B cell (primary cell): ENCODE data around the gene RNU1-2.
"Not testable (repeated sequence)": the region's sequence is repeated elsewhere in the genome, so short reads cannot be mapped to it uniquely, and the experiment has no call there.

Experiments
- EZH2 ChIP-seq: IDR thresholded peaks from 2 replicates; pipeline ENCODE4 v1.6.1; 2012; ENCODE audit warnings: borderline replicate concordance, low read depth, mild to moderate bottlenecking, moderate library complexity, low read length; ENCODE audit not compliant: insufficient read depth, poor library complexity, severe bottlenecking
- TF ChIP-seq, protein P1 (sequence below): fragments of 200-600 bp; IDR thresholded peaks from one replicate; pipeline ENCODE4 v1.8.0; 2022; ENCODE audit warnings: antibody characterized with exemption, mild to moderate bottlenecking

DNA sequence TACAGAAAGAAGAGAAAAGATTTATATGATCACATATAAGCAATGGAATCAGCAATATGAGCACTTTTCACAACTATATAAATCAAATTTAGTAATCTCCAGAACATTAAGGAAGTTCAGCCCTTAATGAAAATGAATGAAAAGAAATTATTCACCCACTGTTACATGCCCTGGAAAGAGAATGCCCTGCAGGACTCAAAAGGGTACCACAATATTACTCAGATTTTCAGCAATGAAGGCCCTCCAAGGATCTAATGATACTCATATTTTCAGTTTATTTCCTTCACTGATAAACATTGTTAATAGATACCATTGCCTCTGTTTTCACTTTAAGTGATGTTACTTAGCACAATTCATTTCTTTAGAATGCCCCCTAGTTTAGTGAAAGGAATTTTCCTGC lies 2.5 kb downstream of the RNU1-2 start:
- TF ChIP-seq, protein P1, sequence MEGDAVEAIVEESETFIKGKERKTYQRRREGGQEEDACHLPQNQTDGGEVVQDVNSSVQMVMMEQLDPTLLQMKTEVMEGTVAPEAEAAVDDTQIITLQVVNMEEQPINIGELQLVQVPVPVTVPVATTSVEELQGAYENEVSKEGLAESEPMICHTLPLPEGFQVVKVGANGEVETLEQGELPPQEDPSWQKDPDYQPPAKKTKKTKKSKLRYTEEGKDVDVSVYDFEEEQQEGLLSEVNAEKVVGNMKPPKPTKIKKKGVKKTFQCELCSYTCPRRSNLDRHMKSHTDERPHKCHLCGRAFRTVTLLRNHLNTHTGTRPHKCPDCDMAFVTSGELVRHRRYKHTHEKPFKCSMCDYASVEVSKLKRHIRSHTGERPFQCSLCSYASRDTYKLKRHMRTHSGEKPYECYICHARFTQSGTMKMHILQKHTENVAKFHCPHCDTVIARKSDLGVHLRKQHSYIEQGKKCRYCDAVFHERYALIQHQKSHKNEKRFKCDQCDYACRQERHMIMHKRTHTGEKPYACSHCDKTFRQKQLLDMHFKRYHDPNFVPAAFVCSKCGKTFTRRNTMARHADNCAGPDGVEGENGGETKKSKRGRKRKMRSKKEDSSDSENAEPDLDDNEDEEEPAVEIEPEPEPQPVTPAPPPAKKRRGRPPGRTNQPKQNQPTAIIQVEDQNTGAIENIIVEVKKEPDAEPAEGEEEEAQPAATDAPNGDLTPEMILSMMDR, result not testable (repeated sequence)
- TF ChIP-seq EZH2, result not testable (repeated sequence)
